GM23338 (cell line): Measurements from ENCODE around the gene BCL2A1. TPM values are rescaled to one million over a fixed set of nuclear protein-coding genes. Genes with fewer than 3 reads are reported as not detected.

Experiments
- ATAC-seq: fragments of 200-7000 bp; cut with Tn5 transposase; 3 replicates; pipeline ENCODE4 v1.9.1; 2020
- DNase-seq: peaks from one replicate; pipeline ENCODE4 v3.0.0-alpha.2; 2015; ENCODE audit warnings: low spot score
- H2AFZ ChIP-seq: fragments of 200-600 bp; sonication (generic); 2 replicates; pipeline ENCODE4 v1.8.0; 2016; ENCODE audit warnings: antibody characterized with exemption, mild to moderate bottlenecking, moderate library complexity
- H3F3A ChIP-seq: fragments of 200-600 bp; sonication (generic); replicated peaks from 2 replicates; pipeline ENCODE4 v1.8.0; 2017; ENCODE audit warnings: antibody characterized with exemption, mixed run types, low read depth
- H3K27ac ChIP-seq: fragments of 200-600 bp; sonication (generic); 2 replicates; pipeline ENCODE4 v1.6.1; 2016; ENCODE audit warnings: low read depth
- H3K27me3 ChIP-seq: fragments of 200-600 bp; sonication (generic); 2 replicates; pipeline ENCODE4 v1.8.0; 2016; ENCODE audit warnings: mild to moderate bottlenecking, mixed run types, moderate library complexity; ENCODE audit not compliant: insufficient read depth
- H3K36me3 ChIP-seq: fragments of 200-600 bp; sonication (generic); 2 replicates; pipeline ENCODE4 v1.8.0; 2016; ENCODE audit warnings: mild to moderate bottlenecking; ENCODE audit not compliant: insufficient read depth
- H3K4me1 ChIP-seq: fragments of 200-600 bp; sonication (generic); 2 replicates; pipeline ENCODE4 v1.8.0; 2016; ENCODE audit warnings: mild to moderate bottlenecking, moderate library complexity; ENCODE audit not compliant: insufficient read depth
- H3K4me2 ChIP-seq: fragments of 200-600 bp; sonication (generic); 2 replicates; pipeline ENCODE4 v1.7.1; 2017; ENCODE audit warnings: mixed run types
- H3K4me3 ChIP-seq: fragments of 200-600 bp; sonication (generic); 2 replicates; pipeline ENCODE4 v1.6.1; 2016; ENCODE audit warnings: mixed run types
- H3K79me2 ChIP-seq: fragments of 200-600 bp; sonication (generic); replicated peaks from 2 replicates; pipeline ENCODE4 v1.8.0; 2017; ENCODE audit warnings: mild to moderate bottlenecking; ENCODE audit not compliant: insufficient read depth
- H3K9me2 ChIP-seq: fragments of 200-600 bp; sonication (generic); 2 replicates; pipeline ENCODE4 v1.8.0; 2017; ENCODE audit not compliant: insufficient read depth
- H4K20me1 ChIP-seq: fragments of 200-600 bp; sonication (generic); replicated peaks from 2 replicates; pipeline ENCODE4 v1.8.0; 2017; ENCODE audit warnings: mild to moderate bottlenecking; ENCODE audit not compliant: insufficient read depth
- H3K27ac Mint-ChIP-seq: 2 replicates; pipeline ENCODE4 v1.8.0; 2020; ENCODE audit warnings: inconsistent platforms, mild to moderate bottlenecking, moderate library complexity, mixed read lengths
- H3K27me3 Mint-ChIP-seq: 3 replicates; pipeline ENCODE4 v1.8.0; 2022; ENCODE audit warnings: low read depth, mild to moderate bottlenecking, moderate library complexity, mixed read lengths, inconsistent platforms; ENCODE audit not compliant: insufficient read depth, poor library complexity
- H3K36me3 Mint-ChIP-seq: 3 replicates; pipeline ENCODE4 v1.8.0; 2021; ENCODE audit warnings: low read depth, mild to moderate bottlenecking, inconsistent platforms, moderate library complexity, mixed read lengths
- H3K4me1 Mint-ChIP-seq: 3 replicates; pipeline ENCODE4 v1.8.0; 2020; ENCODE audit warnings: mild to moderate bottlenecking, inconsistent platforms, mixed read lengths
- H3K4me3 Mint-ChIP-seq: 3 replicates; pipeline ENCODE4 v1.8.0; 2021; ENCODE audit warnings: moderate library complexity, mild to moderate bottlenecking, inconsistent platforms, mixed read lengths
- H3K9me3 Mint-ChIP-seq: 3 replicates; pipeline ENCODE4 v1.8.0; 2020; ENCODE audit warnings: moderate library complexity, mild to moderate bottlenecking, inconsistent platforms, mixed read lengths
- CREB1 ChIP-seq: fragments of 250-450 bp; sonication (Bioruptor Pico); IDR thresholded peaks from 2 replicates; pipeline ENCODE4 v1.5.0; 2020; ENCODE audit warnings: low read depth, mild to moderate bottlenecking, moderate library complexity
- ETS1 ChIP-seq: IDR thresholded peaks from 2 replicates; pipeline ENCODE4 v1.6.1; 2016; ENCODE audit warnings: antibody characterized with exemption
- POLR2AphosphoS5 ChIP-seq: IDR thresholded peaks from 2 replicates; pipeline ENCODE4 v1.6.1; 2016; ENCODE audit warnings: antibody characterized with exemption, low read depth
- ZNF114 ChIP-seq: fragments of 250-450 bp; sonication (Bioruptor Pico); IDR thresholded peaks from 2 replicates; pipeline ENCODE4 v1.5.0; 2020; ENCODE audit warnings: mild to moderate bottlenecking, moderate library complexity
- ZNF462 ChIP-seq: fragments of 250-450 bp; sonication (Bioruptor Pico); IDR thresholded peaks from 2 replicates; pipeline ENCODE4 v1.5.0; 2020; ENCODE audit warnings: mild to moderate bottlenecking, moderate library complexity
- polyA plus RNA-seq: library from polyadenylated mRNA; unstranded; fragments of >200 nt; fragmentation: Nextera tagmentation; extraction: Ambion mirVana; gene quantifications from 2 replicates; pipeline ENCODE4 v1.2.1, GENCODE V29; 2016
- total RNA-seq: library from RNA; depleted of rRNA; stranded (reverse); fragments of >200 nt; shearing (Covaris generic); gene quantifications from 2 replicates; pipeline ENCODE4 v1.2.3, GENCODE V29; 2014
- TF ChIP-seq, protein P1 (sequence below): IDR thresholded peaks from one replicate; pipeline ENCODE4 v1.6.1; 2018; ENCODE audit warnings: antibody characterized with exemption; ENCODE audit not compliant: unreplicated experiment
- TF ChIP-seq, protein P2 (sequence below), 2 experiments: fragments of 200-600 bp in 1 of 2; sonication (generic) in 1 of 2; conservative IDR thresholded peaks; 2 replicates each; pipeline versions ENCODE4 v1.5.1 to v1.6.1; 2016 to 2017; ENCODE audit warnings: antibody characterized with exemption in 2 of 2, low read depth in 2 of 2, mild to moderate bottlenecking in 2 of 2, moderate library complexity in 1 of 2

BCL2A1 gene
- total and polyA plus RNA-seq, 2 experiments from 2014 or later, result not detected

DNA sequence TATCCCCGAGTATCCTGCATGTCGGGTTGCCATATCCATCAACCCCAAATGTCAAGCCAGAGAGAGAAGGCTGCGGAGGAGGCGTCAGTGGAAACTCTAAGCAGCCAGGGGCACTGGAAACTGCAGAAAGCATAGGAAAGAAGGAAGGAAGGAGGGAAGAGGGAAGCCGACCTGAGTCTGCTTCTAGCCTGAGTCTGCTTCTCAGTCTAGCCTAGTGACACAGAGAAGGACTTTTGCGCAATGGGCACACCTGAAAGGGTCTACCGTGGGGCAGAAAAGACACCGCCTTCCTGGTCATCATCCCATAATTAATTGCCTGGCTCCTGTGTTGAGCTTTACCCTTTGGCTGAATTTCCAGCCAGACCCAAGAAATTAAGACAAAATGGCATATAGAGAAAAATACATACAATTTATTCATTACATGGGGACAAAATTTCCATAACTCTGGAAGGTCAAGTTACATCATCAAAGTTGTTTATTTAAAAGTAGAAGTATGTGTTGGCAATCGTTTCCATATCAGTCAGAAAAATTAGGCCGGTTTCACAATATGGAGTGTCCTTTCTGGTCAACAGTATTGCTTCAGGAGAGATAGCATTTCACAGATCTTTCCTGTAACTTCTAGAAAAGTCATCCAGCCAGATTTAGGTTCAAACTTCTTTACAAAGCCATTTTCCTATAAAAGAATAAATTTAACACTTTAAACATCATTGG lies 10.3 kb downstream of the BCL2A1 start (continued):
- no peak for TF ChIP-seq ZNF462
- TF ChIP-seq, protein P1, sequence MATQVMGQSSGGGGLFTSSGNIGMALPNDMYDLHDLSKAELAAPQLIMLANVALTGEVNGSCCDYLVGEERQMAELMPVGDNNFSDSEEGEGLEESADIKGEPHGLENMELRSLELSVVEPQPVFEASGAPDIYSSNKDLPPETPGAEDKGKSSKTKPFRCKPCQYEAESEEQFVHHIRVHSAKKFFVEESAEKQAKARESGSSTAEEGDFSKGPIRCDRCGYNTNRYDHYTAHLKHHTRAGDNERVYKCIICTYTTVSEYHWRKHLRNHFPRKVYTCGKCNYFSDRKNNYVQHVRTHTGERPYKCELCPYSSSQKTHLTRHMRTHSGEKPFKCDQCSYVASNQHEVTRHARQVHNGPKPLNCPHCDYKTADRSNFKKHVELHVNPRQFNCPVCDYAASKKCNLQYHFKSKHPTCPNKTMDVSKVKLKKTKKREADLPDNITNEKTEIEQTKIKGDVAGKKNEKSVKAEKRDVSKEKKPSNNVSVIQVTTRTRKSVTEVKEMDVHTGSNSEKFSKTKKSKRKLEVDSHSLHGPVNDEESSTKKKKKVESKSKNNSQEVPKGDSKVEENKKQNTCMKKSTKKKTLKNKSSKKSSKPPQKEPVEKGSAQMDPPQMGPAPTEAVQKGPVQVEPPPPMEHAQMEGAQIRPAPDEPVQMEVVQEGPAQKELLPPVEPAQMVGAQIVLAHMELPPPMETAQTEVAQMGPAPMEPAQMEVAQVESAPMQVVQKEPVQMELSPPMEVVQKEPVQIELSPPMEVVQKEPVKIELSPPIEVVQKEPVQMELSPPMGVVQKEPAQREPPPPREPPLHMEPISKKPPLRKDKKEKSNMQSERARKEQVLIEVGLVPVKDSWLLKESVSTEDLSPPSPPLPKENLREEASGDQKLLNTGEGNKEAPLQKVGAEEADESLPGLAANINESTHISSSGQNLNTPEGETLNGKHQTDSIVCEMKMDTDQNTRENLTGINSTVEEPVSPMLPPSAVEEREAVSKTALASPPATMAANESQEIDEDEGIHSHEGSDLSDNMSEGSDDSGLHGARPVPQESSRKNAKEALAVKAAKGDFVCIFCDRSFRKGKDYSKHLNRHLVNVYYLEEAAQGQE, result no peak

- Histone ChIP-seq H4K20me1 (no peaks in the 10 kb centered on the region), H3K79me2 (no peaks in the 10 kb centered on the region), H2AFZ (no peak overlapping the region), H3K4me2 (no peak overlapping the region), H3K4me3 (no peak overlapping the region), H3F3A (no peaks in the 10 kb centered on the region), H3K4me1 (no peaks in the 10 kb centered on the region), H3K27me3 (no peaks in the 10 kb centered on the region), H3K36me3 (no peaks in the 10 kb centered on the region), H3K27ac (no peak overlapping the region), H3K9me2 (no peaks in the 10 kb centered on the region; the same call in 1 of the 2 replicates)
- ATAC-seq (no peak), DNase-seq (no peak)
- no peaks in the 10 kb centered on the region for H3K27me3 Mint-ChIP-seq
- no peak overlapping the region for H3K4me3 Mint-ChIP-seq
- no peaks in the 10 kb centered on the region for H3K36me3 Mint-ChIP-seq
- no peaks in the 10 kb centered on the region for H3K9me3 Mint-ChIP-seq
- no peak overlapping the region for H3K27ac Mint-ChIP-seq
- no peaks in the 10 kb centered on the region for H3K4me1 Mint-ChIP-seq
- TF ChIP-seq ZNF114 (CRISPR knock-in tag) (no peak), POLR2AphosphoS5 (no peak), ETS1 (no peak), CREB1 (no peak)
- TF ChIP-seq, protein P1, result no peak
- TF ChIP-seq, protein P2, sequence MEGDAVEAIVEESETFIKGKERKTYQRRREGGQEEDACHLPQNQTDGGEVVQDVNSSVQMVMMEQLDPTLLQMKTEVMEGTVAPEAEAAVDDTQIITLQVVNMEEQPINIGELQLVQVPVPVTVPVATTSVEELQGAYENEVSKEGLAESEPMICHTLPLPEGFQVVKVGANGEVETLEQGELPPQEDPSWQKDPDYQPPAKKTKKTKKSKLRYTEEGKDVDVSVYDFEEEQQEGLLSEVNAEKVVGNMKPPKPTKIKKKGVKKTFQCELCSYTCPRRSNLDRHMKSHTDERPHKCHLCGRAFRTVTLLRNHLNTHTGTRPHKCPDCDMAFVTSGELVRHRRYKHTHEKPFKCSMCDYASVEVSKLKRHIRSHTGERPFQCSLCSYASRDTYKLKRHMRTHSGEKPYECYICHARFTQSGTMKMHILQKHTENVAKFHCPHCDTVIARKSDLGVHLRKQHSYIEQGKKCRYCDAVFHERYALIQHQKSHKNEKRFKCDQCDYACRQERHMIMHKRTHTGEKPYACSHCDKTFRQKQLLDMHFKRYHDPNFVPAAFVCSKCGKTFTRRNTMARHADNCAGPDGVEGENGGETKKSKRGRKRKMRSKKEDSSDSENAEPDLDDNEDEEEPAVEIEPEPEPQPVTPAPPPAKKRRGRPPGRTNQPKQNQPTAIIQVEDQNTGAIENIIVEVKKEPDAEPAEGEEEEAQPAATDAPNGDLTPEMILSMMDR (conservative IDR thresholded peaks at IDR 0.05; ENCODE audit: low read depth in 2 of 2), result no peak
These were observed 13.3 kb downstream of the BCL2A1 start for GRCh38 chr15:79957741-79958140.
